OCI-LY3 (cell line): ENCODE measurements around the gene UMPS.
"Not testable (repeated sequence)": the region's sequence is repeated elsewhere in the genome, so short reads cannot be mapped to it uniquely, and the experiment has no call there.

Experiments
- H2AFZ ChIP-seq: fragments of 200-600, 300-600 bp; shearing (Covaris generic); 2 replicates; pipeline ENCODE4 v1.6.0; 2014; ENCODE audit warnings: antibody characterized with exemption, low read depth, low read length
- H3K27ac ChIP-seq: fragments of 200-600, 300-600 bp; sonication (generic); 2 replicates; pipeline ENCODE4 v1.5.1; 2014; ENCODE audit warnings: mild to moderate bottlenecking, low read length, moderate library complexity, mixed read lengths
- H3K27me3 ChIP-seq: fragments of 200-600, 300-600 bp; sonication (generic); 2 replicates; pipeline ENCODE4 v1.6.1; 2014; ENCODE audit warnings: low read depth, low read length, mixed read lengths
- H3K36me3 ChIP-seq: fragments of 200-600, 300-600 bp; sonication (generic); replicated peaks from 2 replicates; pipeline ENCODE3; 2014; ENCODE audit warnings: low read depth, low read length, mixed read lengths
- H3K4me1 ChIP-seq: fragments of 300-600, 200-600 bp; sonication (generic); 2 replicates; pipeline ENCODE4 v1.6.1; 2014; ENCODE audit warnings: low read length, mixed read lengths
- H3K4me2 ChIP-seq: fragments of 200-600, 300-600 bp; sonication (generic); 2 replicates; pipeline ENCODE4 v1.6.1; 2014; ENCODE audit warnings: low read length, mixed read lengths
- H3K4me3 ChIP-seq: fragments of 300-600, 200-600 bp; sonication (generic); 2 replicates; pipeline ENCODE4 v1.5.1; 2014; ENCODE audit warnings: antibody characterized with exemption, mild to moderate bottlenecking, low read length, moderate library complexity
- H3K79me2 ChIP-seq: fragments of 300-600, 200-600 bp; shearing (Covaris generic); 2 replicates; pipeline ENCODE4 v1.6.1; 2014; ENCODE audit warnings: mild to moderate bottlenecking, low read length, mixed read lengths
- H3K9ac ChIP-seq: fragments of 300-600, 200-600 bp; shearing (Covaris generic); 2 replicates; pipeline ENCODE4 v1.6.0; 2014; ENCODE audit warnings: mild to moderate bottlenecking, low read length, moderate library complexity
- H3K9me3 ChIP-seq: fragments of 200-600, 300-600 bp; shearing (Covaris generic); 2 replicates; pipeline ENCODE4 v1.6.1; 2014; ENCODE audit warnings: low read length, mixed read lengths; ENCODE audit not compliant: insufficient read depth
- H4K20me1 ChIP-seq: fragments of 200-600, 300-600 bp; sonication (generic); 2 replicates; pipeline ENCODE4 v1.6.1; 2016; ENCODE audit warnings: low read length, mixed read lengths; ENCODE audit not compliant: insufficient read depth
- EZH2phosphoT487 ChIP-seq: fragments of 200-600 bp; shearing (Covaris generic); IDR thresholded peaks from 2 replicates; pipeline ENCODE4 v1.6.1; 2018; ENCODE audit warnings: antibody characterized with exemption, mixed run types, low read depth
- TF ChIP-seq, protein P1 (sequence below): fragments of 200-600, 300-600 bp; sonication (generic); IDR thresholded peaks from 2 replicates; pipeline ENCODE4 v1.5.1; 2014; ENCODE audit warnings: antibody characterized with exemption, low read length, low read depth

UMPS gene

DNA sequence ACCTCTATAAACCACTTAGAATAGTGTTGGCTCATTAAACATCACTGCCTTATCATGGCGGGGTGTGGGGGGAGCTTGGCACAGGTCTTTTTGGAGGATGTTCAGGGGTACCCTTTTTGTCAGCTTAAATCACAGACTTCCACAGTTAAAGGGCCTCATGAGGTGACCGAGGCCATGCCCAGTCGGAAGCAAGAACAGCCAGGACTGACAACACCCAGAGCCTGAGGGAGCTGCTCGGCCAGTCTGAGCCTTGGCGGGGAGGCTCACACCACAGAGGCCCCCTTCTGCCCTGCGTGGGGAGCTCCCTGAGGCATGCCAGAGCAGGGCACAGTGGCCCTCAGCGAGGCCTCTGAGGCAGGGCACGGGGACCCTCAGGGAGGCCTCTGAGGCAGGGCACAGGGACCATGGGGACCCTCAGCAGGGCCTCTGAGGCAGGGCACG is 49.5 kb downstream of the UMPS start:
- H3K27me3 ChIP-seq = no peaks in the 10 kb centered on the region
- H3K36me3 ChIP-seq = no peaks in the 10 kb centered on the region
- H4K20me1 ChIP-seq = no peaks in the 10 kb centered on the region
- no peak overlapping the region for H3K4me2 ChIP-seq
- no peaks in the 10 kb centered on the region for H3K9me3 ChIP-seq
- H3K4me1 ChIP-seq = 0 out of 2 replicates have a peak, but pooled peaks cover 2% of the 10 kb centered on the region
- H2AFZ ChIP-seq = no peak overlapping the region
- no peak overlapping the region for H3K27ac ChIP-seq
- no peak overlapping the region for H3K9ac ChIP-seq
- H3K79me2 ChIP-seq = no peaks in the 10 kb centered on the region
- no peak overlapping the region for H3K4me3 ChIP-seq
- TF ChIP-seq, protein P1, sequence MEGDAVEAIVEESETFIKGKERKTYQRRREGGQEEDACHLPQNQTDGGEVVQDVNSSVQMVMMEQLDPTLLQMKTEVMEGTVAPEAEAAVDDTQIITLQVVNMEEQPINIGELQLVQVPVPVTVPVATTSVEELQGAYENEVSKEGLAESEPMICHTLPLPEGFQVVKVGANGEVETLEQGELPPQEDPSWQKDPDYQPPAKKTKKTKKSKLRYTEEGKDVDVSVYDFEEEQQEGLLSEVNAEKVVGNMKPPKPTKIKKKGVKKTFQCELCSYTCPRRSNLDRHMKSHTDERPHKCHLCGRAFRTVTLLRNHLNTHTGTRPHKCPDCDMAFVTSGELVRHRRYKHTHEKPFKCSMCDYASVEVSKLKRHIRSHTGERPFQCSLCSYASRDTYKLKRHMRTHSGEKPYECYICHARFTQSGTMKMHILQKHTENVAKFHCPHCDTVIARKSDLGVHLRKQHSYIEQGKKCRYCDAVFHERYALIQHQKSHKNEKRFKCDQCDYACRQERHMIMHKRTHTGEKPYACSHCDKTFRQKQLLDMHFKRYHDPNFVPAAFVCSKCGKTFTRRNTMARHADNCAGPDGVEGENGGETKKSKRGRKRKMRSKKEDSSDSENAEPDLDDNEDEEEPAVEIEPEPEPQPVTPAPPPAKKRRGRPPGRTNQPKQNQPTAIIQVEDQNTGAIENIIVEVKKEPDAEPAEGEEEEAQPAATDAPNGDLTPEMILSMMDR = no peak
- TF ChIP-seq EZH2phosphoT487 = no peak

DNA sequence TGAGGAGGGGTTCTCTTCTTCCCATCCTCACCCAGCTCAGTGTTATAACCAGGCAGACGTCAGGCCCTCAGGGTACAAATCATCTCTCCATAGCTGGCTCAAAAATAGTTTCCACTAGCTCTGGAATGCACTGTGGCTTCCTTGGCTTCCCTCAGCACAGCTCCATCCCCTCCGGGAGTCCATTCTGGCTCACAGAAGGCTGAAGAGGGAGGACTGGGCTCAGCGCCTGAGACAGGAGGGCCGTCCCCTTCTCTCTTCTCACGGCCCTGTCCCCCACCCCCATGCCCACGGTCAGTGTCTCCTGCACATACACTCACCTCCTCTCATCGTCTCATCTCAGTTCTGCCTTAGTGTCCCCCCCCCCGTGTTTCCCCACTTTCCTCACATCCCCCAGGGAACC is 50.1 kb downstream of the UMPS start:
- no peaks in the 10 kb centered on the region for H3K79me2 ChIP-seq
- H3K4me1 ChIP-seq = 0 out of 2 replicates have a peak, but pooled peaks cover 2% of the 10 kb centered on the region
- no peak overlapping the region for H2AFZ ChIP-seq
- no peak overlapping the region for H3K27ac ChIP-seq
- no peak overlapping the region for H3K9ac ChIP-seq
- H3K4me3 ChIP-seq = no peak overlapping the region
- no peaks in the 10 kb centered on the region for H3K9me3 ChIP-seq
- no peaks in the 10 kb centered on the region for H4K20me1 ChIP-seq
- no peaks in the 10 kb centered on the region for H3K36me3 ChIP-seq
- no peak overlapping the region for H3K4me2 ChIP-seq
- no peak for TF ChIP-seq EZH2phosphoT487
- TF ChIP-seq, protein P1 = no peak
- no peaks in the 10 kb centered on the region for H3K27me3 ChIP-seq

DNA sequence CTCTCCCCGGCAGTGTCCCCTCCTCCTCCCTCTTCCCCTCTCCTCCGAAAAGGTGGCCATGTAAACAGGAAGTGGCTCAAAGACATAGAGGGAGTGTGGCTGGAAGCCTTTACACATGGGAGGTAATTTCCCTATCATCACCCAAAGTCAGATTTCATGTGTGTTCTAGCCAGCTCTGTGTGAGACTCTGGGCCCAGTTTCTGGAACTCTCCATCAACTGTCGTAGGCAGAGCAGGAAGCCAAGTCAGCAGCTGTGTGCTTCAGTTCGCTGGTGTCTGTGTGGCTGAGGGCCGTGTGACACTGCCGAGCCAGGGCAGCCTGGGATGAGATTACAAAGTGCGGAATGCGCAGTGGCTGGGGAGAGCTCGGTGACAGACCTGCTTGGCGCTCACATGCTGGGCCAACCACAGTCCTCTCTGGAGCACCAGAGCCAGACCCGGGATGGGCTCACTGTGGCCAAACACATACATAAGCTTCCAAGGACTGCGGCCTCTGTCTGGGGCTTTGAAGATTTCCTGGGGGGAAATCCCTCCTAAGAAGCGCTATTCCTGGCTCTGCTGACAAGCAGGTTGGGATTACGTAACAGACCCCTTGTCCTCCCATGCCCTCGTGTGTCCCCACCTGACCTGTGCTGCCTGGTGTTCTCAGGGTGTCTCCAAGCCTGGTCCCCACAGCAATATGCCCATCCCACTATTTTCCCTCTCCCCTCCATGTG is 50.7 kb downstream of the UMPS start:
- TF ChIP-seq, protein P1 = no peak
- no peak for TF ChIP-seq EZH2phosphoT487
- Histone ChIP-seq H3K36me3 (no peaks in the 10 kb centered on the region), H3K79me2 (no peaks in the 10 kb centered on the region), H3K9ac (no peak overlapping the region), H2AFZ (no peak overlapping the region), H4K20me1 (no peaks in the 10 kb centered on the region), H3K4me2 (no peak overlapping the region), H3K9me3 (no peaks in the 10 kb centered on the region), H3K27me3 (no peaks in the 10 kb centered on the region), H3K4me1 (0 out of 2 replicates have a peak, but pooled peaks cover 2% of the 10 kb centered on the region), H3K27ac (no peak overlapping the region), H3K4me3 (no peak overlapping the region)

DNA sequence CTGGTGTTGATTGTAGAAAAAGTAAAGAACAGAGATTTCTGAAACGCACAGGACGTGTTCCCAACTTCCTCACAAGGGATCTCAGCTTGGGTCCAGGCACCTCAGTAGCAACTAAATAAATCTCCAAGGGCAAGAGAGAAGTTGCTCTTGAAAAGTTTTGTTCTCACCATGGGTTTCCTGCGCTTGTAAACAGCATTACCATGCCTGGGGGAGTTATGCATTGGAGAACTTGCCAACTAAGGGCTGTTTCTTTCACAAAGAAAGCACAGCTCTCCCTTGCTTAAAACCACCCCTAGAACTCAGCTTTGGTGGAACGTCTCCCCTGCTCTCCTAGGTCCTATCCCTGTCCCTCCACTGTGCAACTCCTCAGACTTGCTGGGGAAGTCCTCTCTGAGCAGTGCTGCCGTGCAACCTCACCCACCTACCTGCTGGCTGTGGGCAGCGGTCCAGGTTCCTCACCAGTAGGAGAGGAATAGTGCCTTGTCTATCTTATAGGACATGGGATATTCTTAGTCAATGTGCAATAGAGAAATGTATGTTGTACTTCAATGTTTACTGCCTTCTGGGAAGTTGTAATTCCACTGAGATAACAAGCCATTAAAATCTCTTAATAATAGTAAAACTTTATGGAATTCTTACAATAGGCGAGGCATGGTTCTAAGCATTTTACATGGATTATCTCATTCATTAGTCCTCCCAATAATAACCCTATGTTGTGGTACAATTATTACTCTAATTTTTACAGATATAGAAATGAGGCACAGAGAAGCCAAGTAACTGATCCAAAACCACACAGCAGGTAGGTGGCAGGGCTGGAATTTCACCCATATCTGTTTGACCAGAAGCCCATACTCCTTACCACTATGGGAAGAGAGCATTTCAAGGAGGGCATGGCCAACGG is 51.5 kb downstream of the UMPS start:
- H3K79me2 ChIP-seq = no peaks in the 10 kb centered on the region

DNA sequence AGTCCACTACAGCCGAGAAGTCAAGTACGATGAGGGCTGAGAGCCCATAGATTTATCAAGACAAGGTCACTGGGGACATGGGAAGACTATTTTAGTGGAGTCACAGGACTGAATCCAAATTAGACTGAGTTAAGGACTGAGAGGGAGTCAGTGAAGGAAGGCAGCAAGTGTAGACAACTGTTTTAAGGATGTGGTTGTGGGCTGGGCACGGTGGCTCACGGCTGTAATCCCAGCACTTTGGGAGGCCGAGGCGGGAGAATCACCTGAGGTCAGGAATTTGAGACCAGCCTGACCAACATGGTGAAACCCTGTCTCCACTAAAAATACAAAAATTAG is 52.1 kb downstream of the UMPS start:
- not testable (repeated sequence) for H3K9me3 ChIP-seq, H3K4me1 ChIP-seq, H3K4me2 ChIP-seq, H3K36me3 ChIP-seq, H3K79me2 ChIP-seq, H3K4me3 ChIP-seq, H2AFZ ChIP-seq, H3K9ac ChIP-seq, H4K20me1 ChIP-seq, H3K27me3 ChIP-seq, H3K27ac ChIP-seq

More for the DNA sequence above, 51.5 kb downstream of the UMPS start:
- Histone ChIP-seq H2AFZ (no peak overlapping the region), H3K36me3 (no peaks in the 10 kb centered on the region), H4K20me1 (no peaks in the 10 kb centered on the region), H3K4me2 (no peak overlapping the region), H3K9ac (no peak overlapping the region), H3K27ac (no peak overlapping the region), H3K9me3 (no peaks in the 10 kb centered on the region), H3K4me1 (0 out of 2 replicates have a peak, but pooled peaks cover 2% of the 10 kb centered on the region), H3K27me3 (no peaks in the 10 kb centered on the region), H3K4me3 (no peak overlapping the region)
- TF ChIP-seq EZH2phosphoT487 = no peak
- TF ChIP-seq, protein P1 = no peak
